GM19351 (cell line): ENCODE results near the gene DYNC2H1.

Experiments
- ATAC-seq: cut with Tn5 transposase; IDR thresholded peaks from one replicate; pipeline ENCODE4 v1.9.1; 2021; ENCODE audit warnings: mild to moderate bottlenecking, moderate library complexity; ENCODE audit not compliant: unreplicated experiment

The DYNC2H1 gene

DNA sequence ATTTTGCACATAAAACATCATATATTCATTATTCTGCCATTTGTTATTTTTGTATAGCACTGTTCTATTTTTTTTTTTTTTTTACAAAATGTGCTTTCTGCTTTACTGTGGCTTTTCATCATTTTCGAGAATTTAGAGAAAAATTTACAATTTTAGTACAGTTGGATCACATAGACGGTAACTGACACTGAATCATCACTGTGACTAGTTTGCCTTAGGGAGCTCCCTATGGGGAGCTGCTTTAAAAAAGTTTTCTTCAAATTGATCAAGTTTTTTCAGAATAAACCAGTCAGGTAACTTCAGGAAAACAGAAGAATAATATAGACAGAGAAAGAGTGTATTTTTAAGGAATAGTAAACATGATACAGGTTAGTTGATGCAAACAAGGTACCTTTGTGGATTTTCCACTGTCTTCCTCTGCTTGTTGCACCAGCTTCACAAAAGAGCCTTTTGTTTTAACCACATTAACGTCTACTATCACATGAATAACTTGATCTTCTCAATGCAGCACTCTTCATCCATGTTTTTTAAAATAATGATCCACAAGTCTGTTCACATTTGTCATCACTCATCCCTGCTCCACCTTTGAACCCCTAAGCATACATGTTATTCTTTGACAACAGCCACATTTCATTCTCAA is 327.0 kb downstream of the DYNC2H1 start:
- ATAC-seq = no peak

DNA sequence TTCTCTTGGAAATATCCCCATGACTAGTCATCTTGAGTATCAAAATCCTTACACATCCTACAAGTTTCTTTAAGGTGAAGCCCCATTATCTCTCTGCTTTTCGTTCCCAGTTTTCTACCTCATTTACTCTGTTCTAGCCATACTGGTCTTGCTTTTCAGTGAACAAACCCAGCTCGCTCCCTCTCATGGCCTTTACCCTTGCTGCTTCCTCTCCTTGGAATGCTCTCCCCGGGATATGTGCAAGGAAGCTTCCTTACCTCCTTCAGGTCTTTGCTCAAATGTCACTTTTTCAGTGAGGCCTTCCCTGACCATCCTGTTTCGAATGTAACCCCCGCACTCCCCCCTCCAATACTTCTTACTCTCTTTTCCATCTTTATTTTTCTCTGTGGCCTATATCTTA is 331.8 kb downstream of the DYNC2H1 start:
- ATAC-seq = no peak

DNA sequence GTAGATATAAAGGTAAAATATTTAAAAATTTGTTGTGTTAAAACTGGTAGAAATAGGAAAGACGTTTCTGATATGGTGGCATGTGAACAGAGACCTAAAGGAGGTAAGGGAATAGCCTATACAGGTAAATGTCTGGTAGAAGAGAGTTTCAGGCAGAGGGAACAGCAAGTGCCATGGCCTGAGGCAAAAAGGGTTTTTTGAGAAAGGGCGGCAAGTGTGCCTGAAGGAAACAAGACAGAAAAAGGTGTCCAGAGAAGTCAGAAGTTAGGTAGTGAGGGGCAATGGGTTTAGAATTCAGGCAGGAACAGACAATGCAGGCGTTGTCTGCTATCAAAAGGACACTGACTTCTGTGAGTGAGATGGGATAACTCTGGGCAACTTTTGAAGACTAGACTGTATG is 339.7 kb downstream of the DYNC2H1 start:
- no peak for ATAC-seq

DNA sequence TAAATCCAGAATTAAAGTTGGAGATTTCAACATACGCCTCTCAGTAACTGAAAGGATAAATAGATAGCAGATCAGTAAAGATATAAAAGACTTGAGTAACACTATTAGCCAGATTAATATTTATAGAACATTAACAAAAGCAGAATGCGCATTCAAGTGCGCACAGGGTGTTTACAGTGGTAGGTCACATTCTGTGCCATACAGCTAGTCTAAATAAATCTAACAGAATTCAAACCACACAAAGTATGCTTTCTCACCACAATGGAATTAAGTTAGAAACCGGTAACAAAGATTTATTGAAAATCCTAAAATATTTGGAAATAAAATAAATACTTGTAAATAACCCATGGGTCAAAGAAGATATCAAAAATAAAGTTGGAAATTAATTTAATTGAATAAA is 341.0 kb downstream of the DYNC2H1 start:
- ATAC-seq = no peak

DNA sequence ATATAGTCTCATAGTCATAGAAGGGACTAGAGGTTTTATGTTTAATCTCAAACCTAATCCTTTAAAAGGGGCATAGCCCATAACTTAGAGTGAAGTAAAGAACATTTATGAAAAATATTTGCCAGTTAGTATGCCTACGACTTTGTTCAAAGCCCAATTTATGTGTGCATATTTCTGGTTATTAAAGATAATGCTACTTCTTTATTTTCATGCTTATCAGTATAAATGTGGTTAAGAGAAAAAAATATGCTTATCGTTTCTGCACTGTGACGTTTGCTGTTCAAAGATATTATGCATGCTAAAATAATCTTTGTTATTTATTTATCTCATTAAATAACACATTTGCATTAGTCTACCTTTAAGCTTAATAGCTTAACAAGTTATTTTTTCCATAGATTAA is 343.9 kb downstream of the DYNC2H1 start:
- no peak for ATAC-seq

DNA sequence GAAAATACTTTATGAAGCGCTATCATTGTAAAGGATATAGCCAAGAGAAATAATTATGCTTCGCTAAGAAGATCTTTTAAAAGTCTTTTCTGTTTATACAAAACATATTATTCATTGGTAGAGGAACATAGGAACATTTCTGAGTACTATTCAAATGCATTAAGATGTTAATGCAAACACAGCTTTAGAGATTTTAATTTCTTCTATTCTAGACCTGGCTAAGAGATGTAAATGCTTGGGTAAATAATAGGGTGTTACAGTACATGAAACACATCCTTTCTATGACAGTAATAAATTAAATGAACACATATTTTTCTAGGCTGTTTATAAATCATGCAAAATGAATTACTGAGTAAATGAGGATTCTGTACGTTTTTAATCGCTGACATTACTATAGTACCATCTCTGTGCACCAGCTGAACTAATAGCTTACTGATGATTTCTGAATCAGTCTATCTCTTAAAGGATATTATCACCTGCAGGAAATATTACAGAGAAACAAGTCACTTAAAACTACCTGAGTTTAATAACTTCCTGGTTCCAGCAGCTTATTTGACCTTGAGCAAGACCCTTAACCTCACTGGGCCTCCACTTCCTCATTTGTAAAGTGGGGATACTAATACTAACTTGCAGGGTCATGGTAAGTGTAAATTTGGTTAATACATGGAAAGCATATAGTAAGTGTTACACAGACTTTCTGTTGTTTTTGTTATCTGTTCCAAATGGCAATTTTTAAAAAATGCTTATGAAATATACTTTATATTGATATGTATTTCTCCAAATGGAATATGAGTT is 344.9 kb downstream of the DYNC2H1 start:
- no peak for ATAC-seq

DNA sequence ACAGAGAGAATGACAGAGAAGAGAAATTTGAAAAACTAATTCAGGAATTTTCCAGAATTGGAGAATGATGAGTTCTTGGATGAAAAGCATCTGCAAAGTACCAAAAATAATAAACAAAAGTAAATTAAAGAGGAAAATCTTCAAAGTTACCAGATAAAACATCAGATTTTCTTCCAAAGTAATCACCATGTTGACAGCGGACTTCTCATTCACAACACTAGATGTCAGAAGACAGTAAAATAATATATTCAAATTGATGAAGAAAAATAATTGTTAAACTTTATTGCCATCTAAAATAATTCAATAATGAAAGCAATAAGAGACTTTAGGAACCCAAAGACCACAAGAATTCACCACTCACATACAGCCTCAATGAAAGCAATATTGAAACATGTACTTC is 355.2 kb downstream of the DYNC2H1 start:
- ATAC-seq = no peak

DNA sequence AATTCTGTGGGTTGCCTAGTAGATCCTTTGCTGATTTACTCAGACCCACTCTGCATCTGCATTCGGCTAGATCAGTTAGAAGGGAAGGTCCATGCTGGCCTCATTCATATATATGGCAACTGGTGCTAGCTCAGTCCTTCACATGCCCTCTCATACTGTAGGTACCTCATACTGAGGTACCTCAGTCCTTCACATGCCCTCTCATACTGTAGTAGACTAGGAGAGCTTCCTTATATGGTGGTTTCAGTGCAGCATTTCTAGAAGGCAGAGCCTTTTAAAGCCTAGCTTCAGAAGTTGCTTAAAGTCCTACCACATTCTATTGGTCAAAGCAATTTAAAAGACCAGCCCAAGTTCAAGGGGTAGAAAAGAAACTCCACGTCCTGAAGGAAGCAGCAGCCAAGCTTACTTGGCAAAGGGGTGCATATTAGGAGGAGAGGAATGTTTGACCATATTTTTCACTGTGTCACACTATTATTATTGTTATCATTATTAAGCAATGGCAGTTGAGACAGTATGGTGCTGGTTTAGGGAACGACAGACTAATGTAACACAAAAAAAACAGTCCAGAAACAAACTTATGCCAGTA is 356.4 kb downstream of the DYNC2H1 start:
- ATAC-seq = no peak

DNA sequence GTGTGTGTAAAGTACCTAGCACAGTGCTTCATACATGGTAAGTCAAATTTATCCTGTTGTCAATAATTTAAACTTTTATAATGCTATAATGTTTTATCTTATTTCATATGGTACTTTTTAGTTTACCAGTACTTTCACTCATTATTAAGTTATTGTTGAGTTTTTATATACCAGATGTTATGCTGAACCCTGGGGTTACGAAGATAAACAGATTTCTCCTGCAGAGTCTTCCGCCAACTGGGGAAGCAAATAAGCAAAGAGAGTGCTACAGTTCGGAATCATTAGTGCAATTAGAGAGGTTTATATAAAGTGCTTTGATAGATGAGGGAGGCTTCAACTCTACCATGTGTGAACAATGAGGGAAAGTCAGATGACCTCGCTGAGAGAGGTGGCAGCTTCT is 362.3 kb downstream of the DYNC2H1 start:
- no peak for ATAC-seq

DNA sequence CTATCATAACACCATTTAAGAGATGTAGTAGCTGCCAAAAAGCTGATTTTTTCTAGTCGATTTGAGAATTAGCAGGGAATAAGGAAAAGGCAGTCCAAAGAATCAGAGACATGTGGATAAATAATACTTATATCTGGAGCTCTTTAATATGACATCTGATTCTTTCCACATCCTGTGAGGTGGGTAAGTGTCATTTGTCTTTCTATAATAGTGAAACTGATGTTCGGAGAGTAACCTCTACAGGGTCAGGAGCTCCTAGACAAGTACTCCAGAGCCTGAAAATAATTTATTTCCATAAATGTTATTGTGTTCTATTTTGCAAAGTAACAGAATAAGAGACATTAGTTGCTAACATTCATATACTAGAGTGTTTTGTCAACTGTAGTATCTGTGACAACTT is 367.6 kb downstream of the DYNC2H1 start:
- ATAC-seq = no peak

DNA sequence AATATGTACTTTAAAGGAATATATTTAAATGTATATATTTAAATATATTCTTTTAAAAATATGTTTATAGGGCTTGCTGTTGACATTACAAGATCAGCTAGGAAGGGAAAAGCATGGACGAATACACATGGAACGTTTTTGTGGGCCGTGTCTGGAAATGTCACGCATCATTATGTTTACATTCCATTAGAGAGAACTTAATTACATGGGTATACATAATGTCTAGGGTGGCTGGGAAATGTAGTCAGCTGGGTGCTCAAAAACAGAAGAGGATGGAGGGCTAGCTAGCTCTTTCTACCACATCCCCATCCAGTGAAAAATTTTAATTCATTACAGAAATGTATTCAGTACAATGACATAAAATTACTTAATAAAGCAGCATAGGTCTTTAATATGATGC is 371.2 kb downstream of the DYNC2H1 start:
- no peak for ATAC-seq

DNA sequence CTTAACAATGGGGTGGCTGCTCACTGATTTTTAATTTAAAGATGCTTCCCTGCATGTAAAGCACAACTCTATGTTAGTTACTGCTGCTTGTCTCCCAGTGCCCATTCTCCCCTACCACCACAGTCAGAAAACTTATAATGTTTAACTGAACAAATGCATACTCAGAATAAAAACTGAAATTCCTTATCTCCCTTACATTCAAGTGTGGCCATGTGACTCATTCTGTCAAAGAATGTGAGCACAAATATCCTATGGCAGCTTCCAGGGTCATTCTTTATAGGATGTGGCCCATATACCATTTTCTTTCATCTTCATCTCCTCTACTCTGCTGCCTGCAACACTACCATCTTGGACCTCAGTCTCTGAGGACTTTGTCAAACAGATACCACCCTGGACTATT is 374.8 kb downstream of the DYNC2H1 start:
- no peak for ATAC-seq

DNA sequence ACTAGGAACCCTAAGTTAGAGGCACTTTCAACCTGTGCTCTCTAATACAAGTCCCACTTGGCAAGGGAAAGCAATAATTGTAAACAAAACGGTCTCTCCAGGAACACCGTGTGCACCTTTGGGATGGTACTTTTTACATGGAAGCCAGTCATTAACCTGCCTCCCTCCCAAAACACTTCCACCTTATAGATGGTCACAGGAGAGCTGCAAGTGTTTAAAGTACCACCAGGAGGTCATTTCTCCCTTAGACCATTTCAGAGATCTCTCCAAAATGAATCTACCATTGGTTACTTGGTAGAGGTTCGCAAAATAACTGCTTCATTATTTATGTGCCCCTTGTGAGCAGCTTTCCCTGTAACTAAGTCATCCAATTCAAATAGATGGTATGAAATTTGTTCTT is 375.3 kb downstream of the DYNC2H1 start:
- no peak for ATAC-seq

DNA sequence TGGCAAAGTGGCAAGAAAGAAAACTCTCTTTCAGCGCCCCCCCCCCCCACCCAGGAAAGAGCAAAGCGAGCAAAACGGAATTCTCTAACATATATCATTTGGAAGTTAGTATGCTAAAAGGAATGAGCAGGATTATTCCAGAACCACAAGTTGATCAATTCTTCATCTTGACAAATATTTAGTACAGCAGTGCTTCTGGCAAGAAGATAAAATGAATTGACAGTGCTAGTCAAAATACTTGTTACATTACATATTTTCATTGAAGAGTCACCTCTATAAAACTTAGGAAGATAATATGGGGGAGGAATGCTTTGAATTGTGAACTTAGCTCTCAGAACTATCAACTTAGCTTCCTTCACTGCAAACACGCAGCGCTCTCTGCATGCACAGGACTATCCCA is 377.4 kb downstream of the DYNC2H1 start:
- no peak for ATAC-seq

DNA sequence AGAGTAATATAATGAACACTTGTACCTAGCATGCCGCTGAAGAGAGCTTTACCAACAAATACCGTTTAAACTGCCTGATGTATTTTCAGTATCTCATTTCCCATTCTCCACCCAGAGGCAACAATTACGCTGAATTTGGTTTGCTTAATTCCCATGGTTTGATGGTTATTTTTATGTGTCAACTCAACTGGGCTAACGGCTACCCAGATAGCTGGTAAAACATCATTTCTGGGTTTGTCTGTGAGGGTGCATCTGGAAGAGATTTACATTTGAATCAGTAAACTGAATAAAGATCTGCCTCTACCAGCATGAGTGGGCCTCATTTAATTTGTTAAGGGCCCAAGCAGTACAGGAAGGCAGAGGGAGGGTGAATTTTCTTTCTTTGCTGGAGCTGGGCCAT is 377.9 kb downstream of the DYNC2H1 start:
- ATAC-seq = no peak

DNA sequence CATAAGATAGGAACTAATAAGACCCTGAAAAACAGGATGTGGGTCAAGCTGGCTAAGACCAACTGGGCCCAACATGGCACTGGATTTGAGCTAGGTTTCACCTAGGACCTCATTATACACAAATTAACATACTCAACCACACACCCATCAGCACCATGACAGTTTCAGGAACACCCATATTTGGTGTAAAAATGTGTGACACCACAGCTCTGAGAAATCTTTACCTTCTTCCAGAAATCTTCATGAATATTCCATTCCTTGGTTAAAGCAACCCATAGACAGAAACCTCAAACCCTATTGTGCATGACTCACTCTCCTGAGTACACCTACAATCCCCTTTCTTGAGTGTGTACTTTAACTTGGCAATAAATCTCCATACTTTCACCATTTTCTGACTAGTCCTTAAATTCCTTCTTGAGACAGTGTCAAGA is 378.8 kb downstream of the DYNC2H1 start:
- ATAC-seq = no peak

DNA sequence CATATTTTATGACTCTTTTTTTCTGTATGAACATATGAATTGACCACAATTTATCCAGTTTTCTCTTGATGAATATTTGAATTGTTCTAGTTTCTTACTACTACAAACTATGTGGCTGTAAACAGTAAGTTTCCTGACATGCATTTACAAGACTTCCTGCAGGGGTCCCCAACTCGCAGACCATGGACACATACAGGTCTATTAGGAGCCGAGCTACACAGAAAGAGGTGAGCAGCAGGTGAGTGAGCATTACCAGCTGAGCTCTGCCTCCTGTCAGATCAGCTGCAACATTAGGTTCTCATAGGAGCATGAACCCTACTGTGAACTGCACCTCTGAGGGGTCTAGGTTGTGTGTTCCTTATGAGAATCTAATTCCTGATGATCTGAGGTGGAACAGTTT is 379.4 kb downstream of the DYNC2H1 start:
- no peak for ATAC-seq

DNA sequence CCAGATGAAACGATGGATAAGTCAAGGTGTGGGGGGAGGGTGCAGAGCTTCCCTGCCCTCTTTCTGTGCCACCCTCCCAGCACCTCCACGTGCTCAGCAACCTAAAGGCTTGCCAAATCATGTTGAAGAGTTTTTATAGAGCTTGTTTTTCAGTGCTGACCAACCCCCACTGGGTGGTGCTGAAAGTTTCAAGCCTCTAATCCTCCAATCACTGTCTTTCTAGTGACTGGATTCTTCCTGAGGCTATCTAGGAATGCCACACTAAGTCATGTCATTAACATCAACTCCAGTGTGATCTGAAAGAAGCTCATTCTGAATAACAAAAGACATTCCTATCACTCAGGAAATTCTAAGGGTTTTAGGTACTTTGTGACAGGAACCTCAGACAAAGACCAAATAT is 382.6 kb downstream of the DYNC2H1 start:
- ATAC-seq = no peak

DNA sequence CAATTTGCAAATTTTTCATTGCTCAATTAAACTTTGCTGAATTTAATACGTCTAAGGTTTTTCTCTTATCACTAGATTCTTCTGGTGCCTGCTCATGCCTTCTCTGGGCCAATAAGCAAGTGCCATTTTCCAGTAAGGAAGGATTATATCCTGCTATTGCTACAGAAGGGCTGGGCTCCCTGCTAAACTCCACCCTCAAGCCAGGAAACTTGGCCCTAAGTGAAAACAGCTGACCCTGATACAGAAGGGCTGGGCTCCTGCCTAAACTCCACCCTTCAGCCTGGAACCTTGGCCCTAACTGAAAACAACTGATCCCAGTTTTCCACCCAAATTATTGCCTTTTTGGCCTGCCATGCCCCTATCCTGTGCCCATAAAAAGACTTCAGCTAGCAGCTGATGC is 385.3 kb downstream of the DYNC2H1 start:
- no peak for ATAC-seq

DNA sequence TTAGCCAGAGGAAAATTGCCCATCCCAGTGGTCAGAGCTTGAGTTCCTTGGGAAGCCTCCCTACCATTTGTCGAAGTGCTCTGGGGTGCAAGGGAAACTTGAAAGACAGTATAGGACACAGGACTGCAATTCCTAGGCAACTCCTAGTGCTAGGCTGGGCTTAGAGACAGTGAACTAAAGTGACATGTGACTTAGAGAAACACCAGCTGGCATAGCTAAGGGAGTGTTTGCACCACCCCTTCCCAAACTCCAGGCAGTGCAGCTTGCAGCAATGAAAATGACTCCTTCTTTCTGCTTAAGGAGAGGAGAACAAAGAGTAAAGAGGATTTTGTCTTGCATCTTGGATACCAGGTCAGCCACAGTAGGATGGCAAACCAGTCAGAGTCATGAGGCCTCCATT is 388.0 kb downstream of the DYNC2H1 start:
- ATAC-seq = no peak

DNA sequence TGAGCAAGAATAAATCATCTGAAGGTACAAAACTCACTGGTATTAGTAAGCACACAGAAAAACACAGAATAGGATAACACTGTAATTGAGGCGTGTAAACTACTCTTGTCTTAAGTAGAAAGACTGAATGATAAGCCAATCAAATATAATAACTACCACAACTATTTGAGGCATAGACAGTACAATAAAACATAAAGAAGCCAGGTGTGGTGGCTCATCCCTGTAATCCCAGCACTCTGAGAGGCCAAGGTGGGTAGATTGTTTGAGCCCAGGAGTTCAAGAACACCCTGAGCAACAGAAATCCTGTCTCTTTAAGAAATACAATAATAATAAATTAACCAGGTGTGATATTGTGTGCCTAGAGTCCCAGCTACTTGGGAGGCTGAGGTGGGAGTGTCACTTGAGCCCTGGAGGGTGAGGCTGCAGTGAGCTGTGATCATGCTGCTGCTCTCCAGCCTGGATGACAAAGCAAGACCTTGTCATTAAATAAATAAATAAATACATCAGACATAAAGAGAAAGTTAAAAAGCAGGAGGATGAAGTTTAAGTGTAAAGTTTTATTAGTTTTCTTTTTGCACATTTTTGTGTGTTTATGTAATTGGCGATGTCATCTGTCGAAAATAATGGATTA is 390.6 kb downstream of the DYNC2H1 start:
- no peak for ATAC-seq

DNA sequence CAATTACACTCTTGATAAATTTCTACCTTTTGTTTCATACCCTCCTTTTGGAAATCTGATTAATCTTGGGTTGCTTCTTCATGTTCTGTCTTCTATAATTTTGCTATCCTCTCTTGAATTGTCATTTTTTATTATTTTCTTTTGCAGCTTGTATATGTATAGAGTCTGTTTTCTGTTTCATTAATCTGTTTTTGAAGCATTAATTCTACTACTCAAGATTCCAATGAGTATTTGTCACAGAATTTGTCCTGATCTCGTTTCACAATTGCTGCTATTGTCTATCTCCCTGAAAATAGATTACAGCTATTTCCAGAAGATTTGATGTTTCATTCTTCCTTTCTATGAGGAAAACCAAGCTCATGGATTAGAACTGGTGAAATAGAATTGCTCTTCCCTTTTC is 406.1 kb downstream of the DYNC2H1 start:
- no peak for ATAC-seq
